Natural killer cell (primary cell): ENCODE data around the gene SGCA. TPM values are rescaled to one million over a fixed set of nuclear protein-coding genes. Genes with fewer than 3 reads are reported as not detected.

Source experiments
- ATAC-seq, 3 donors: fragments of 150-1000 bp in 2 of 3; fragments of 200-7000 bp in 1 of 3; cut with Tn5 transposase; 1 replicate in 1 of 3; 2 replicates in 2 of 3; pipeline ENCODE4 v1.10.0; 2021; ENCODE audit warnings: mild to moderate bottlenecking in 2 of 3, moderate library complexity in 2 of 3
- DNase-seq, 2 donors: peaks; one replicate each; pipeline versions ENCODE4 v3.0.0 to v3.0.0-alpha.2; 2013 to 2021; ENCODE audit warnings: mixed read lengths in 1 of 2
- H3K27ac ChIP-seq: one replicate; pipeline ENCODE4 v1.5.1; 2013; ENCODE audit warnings: mild to moderate bottlenecking, low read length
- H3K27me3 ChIP-seq: one replicate; pipeline ENCODE4 v1.6.1; 2013; ENCODE audit warnings: low read length; ENCODE audit not compliant: control insufficient read depth, insufficient read depth
- H3K36me3 ChIP-seq: one replicate; pipeline ENCODE4 v1.6.1; 2013; ENCODE audit warnings: low read length; ENCODE audit not compliant: control insufficient read depth, insufficient read depth
- H3K4me1 ChIP-seq: one replicate; pipeline ENCODE4 v1.6.1; 2013; ENCODE audit warnings: low read length; ENCODE audit not compliant: control insufficient read depth, insufficient read depth
- H3K4me3 ChIP-seq: one replicate; pipeline ENCODE4 v1.5.1; 2013; ENCODE audit warnings: low read length
- H3K9me3 ChIP-seq: one replicate; pipeline ENCODE4 v1.6.1; 2013; ENCODE audit warnings: low read length; ENCODE audit not compliant: control insufficient read depth, insufficient read depth
- H3K27ac Mint-ChIP-seq, 2 donors: one replicate each; pipeline ENCODE4 v1.8.0; 2022; ENCODE audit warnings: mild to moderate bottlenecking in 2 of 2, mixed read lengths in 2 of 2, moderate library complexity in 1 of 2
- H3K27me3 Mint-ChIP-seq, 2 donors: one replicate each; pipeline ENCODE4 v1.8.0; 2022; ENCODE audit warnings: low read depth in 2 of 2, mixed read lengths in 2 of 2
- H3K36me3 Mint-ChIP-seq: one replicate; pipeline ENCODE4 v1.8.0; 2022; ENCODE audit warnings: mixed read lengths
- H3K4me1 Mint-ChIP-seq, 2 donors: one replicate each; pipeline ENCODE4 v1.8.0; 2022; ENCODE audit warnings: mixed read lengths in 2 of 2
- H3K4me3 Mint-ChIP-seq: one replicate; pipeline ENCODE4 v1.8.0; 2022; ENCODE audit warnings: mild to moderate bottlenecking, moderate library complexity, mixed read lengths
- H3K9me3 Mint-ChIP-seq, 2 donors: one replicate each; pipeline ENCODE4 v1.8.0; 2022; ENCODE audit warnings: mixed read lengths in 2 of 2
- WGBS: methylation state at CpG from one replicate; pipeline ENCODE4 v1.1.7; 2013; ENCODE audit warnings: missing lambda C conversion rate; ENCODE audit not compliant: insufficient coverage; 5-methylcytosine and 5-hydroxymethylcytosine counted together
- intact Hi-C: fragments of 100-400 bp; cut with micrococcal nuclease; formaldehyde crosslinking; loops from one replicate; pipeline ENCODE4 v1.14.2; 2022
- total RNA-seq, 4 donors: library from RNA; stranded (reverse); fragments of 120-200 nt in 1 of 4; gene quantifications; one replicate each; pipeline versions ENCODE4 v1.2.3 to v1.2.4, GENCODE V29; 2013 to 2022
- TF ChIP-seq, protein P1 (sequence below): fragments of 200-600 bp; IDR thresholded peaks from one replicate; pipeline ENCODE4 v1.8.0; 2022; ENCODE audit warnings: antibody characterized with exemption

Gene SGCA
- total RNA-seq, 3 donors from 2014 or later (not counting 1 experiment from before 2014, with no cell fraction given): not detected

DNA sequence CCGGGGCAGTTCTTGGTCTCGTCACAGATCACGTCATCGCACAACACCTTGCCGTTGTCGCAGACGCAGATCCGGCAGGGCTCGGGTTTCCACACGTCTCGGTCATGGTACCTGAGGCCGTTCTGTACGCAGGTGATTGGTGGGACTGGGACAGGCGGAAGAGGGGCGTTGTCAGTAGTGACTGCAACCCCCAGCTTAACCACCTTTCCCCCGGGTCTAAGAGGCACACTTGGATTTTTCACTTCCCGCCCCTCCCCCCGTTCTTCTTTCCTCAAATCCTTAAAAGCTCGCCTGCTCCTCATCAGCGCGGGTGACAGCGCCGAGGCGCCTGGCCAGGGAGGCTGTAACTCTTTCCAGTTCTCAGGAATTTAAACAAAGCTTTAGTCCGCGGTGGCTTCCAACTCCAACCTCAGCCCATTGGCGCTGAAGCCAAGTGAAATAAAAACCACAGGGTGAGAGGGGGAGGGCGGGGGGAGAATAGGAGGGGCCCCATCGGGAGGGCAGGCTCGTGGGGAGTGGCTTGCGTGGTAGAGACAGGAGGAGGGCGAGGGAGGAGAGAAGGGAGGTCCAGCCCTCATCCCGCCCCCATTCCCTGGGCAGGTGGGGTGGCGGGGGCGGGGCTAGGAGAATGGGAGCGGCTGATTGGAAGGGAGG lies 34.1 kb downstream of the SGCA start:
- intact Hi-C loops: loop anchor here (1.0 kb wide), 2 partner anchors 73 to 97 kb away; no protein-coding TSS in a partner anchor
- TF ChIP-seq, protein P1, sequence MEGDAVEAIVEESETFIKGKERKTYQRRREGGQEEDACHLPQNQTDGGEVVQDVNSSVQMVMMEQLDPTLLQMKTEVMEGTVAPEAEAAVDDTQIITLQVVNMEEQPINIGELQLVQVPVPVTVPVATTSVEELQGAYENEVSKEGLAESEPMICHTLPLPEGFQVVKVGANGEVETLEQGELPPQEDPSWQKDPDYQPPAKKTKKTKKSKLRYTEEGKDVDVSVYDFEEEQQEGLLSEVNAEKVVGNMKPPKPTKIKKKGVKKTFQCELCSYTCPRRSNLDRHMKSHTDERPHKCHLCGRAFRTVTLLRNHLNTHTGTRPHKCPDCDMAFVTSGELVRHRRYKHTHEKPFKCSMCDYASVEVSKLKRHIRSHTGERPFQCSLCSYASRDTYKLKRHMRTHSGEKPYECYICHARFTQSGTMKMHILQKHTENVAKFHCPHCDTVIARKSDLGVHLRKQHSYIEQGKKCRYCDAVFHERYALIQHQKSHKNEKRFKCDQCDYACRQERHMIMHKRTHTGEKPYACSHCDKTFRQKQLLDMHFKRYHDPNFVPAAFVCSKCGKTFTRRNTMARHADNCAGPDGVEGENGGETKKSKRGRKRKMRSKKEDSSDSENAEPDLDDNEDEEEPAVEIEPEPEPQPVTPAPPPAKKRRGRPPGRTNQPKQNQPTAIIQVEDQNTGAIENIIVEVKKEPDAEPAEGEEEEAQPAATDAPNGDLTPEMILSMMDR: no peak
- H3K4me3 Mint-ChIP-seq: peak overlapping the region; percentile 35
- H3K36me3 Mint-ChIP-seq: no peaks in the 10 kb centered on the region
- H3K9me3 Mint-ChIP-seq: no peaks in the 10 kb centered on the region
- ATAC-seq (peak; percentile 62 to 68 (median 67)), DNase-seq (peak; percentile 32 to 85)
- peak overlapping the region in 1 of 2 donors; percentile 81 for H3K27ac Mint-ChIP-seq
- H3K36me3 ChIP-seq: no peaks in the 10 kb centered on the region
- peaks cover 53 to 57% of the 10 kb centered on the region in 2 donors for H3K27me3 Mint-ChIP-seq
- H3K4me1 ChIP-seq: peaks cover 17% of the 10 kb centered on the region
- under 1% methylated on average over 36 of the region's 36 CpGs for WGBS
- peak overlapping the region; percentile 37 for H3K4me3 ChIP-seq
- peaks cover 24% of the 10 kb centered on the region for H3K27me3 ChIP-seq
- H3K4me1 Mint-ChIP-seq: peaks cover 13 to 19% of the 10 kb centered on the region in 2 donors
- no peaks in the 10 kb centered on the region for H3K9me3 ChIP-seq
- no peak overlapping the region for H3K27ac ChIP-seq

DNA sequence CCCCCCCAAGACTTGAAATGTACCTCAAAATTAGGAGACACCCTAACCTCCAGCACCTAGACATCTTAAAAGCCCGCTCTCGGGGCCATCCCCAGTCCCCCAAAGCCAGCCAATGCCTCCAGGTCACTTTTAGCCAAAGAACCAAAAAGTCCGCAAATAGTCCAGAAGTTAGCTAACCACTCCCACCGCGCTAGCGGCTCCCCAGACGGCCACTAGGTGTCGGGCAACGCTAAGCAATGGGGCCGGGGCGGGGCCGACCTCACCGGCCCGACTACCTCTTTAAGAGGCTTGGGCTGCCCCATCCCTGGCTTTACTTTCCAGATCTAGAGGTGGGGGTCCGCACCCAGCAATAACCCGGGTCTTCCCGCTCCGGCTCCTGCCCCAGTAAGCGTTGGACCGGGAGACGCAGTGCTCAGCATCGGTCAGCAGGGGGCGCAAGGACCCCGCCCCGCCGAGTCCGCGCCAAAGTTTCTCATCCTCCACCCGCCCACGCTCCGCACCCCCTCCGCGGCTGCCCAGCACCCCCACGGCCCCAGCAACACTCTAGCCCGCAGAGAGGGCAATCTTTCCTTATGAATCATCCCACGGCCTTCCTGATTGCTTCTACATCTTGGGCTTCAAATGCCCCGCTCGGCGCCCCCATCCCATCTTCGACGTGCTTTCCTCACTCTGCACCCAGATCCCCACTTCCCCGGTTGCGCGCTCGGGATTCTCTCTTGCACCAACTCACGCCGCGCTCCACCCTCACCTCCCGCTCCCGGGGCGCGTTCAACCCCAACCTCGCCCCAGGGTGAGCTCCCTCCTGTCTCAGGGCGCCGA lies 34.9 kb downstream of the SGCA start:
- H3K36me3 ChIP-seq: no peaks in the 10 kb centered on the region
- ATAC-seq (peak; percentile 77 to 85 (median 84)), DNase-seq (peak; percentile 81 to 89)
- 1% methylated on average over 55 of the region's 55 CpGs for WGBS
- peaks cover 17% of the 10 kb centered on the region for H3K4me1 ChIP-seq
- TF ChIP-seq, protein P1: peak; percentile 100
- peaks cover 58 to 65% of the 10 kb centered on the region in 2 donors for H3K27me3 Mint-ChIP-seq
- H3K36me3 Mint-ChIP-seq: no peaks in the 10 kb centered on the region
- H3K9me3 ChIP-seq: no peaks in the 10 kb centered on the region
- intact Hi-C loops: loop anchor here (1.0 kb wide), 2 partner anchors 73 to 97 kb away; no protein-coding TSS in a partner anchor
- no peak overlapping the region for H3K27ac ChIP-seq
- no peaks in the 10 kb centered on the region for H3K9me3 Mint-ChIP-seq
- peak overlapping the region; percentile 37 for H3K4me3 ChIP-seq
- H3K27ac Mint-ChIP-seq: peak overlapping the region in 1 of 2 donors; percentile 81
- peaks cover 24% of the 10 kb centered on the region for H3K27me3 ChIP-seq
- peak overlapping the region; percentile 73 for H3K4me3 Mint-ChIP-seq
- H3K4me1 Mint-ChIP-seq: peaks cover 13 to 19% of the 10 kb centered on the region in 2 donors

GRCh38 chr17:50201276-50201854 lies 35.6 kb downstream of the SGCA start, which contains the start of gene COL1A1:
Gene COL1A1, minus strand, starts transcription at chr17:50201631. Its CDS starts 118 bp downstream, at chr17:50201513.
- H3K36me3 Mint-ChIP-seq: no peaks in the 10 kb centered on the region
- H3K27ac ChIP-seq: no peak within 1 kb of the TSS
- WGBS: 12% methylated on average over 32 of the region's 34 CpGs
- no peak for ATAC-seq
- no peaks in the 10 kb centered on the region for H3K9me3 ChIP-seq
- H3K27me3 Mint-ChIP-seq: peaks cover 59 to 68% of the 10 kb centered on the region in 2 donors
- no peaks in the 10 kb centered on the region for H3K9me3 Mint-ChIP-seq
- H3K36me3 ChIP-seq: no peaks in the 10 kb centered on the region
- TF ChIP-seq, protein P1: no peak
- intact Hi-C loops: no loop called here
- peak within 1 kb of the TSS; percentile 37 for H3K4me3 ChIP-seq
- H3K4me1 Mint-ChIP-seq: peaks cover 13 to 19% of the 10 kb centered on the region in 2 donors
- H3K4me1 ChIP-seq: peaks cover 17% of the 10 kb centered on the region
- H3K4me3 Mint-ChIP-seq: peak within 1 kb of the TSS; percentile 73
- no peak for DNase-seq
- H3K27ac Mint-ChIP-seq: peak within 1 kb of the TSS in 1 of 2 donors; percentile 81
- H3K27me3 ChIP-seq: peaks cover 24% of the 10 kb centered on the region
